Measurements from ENCODE around the gene NT5DC1.

The NT5DC1 gene

GRCh38 chr6:116244284-116244683, 143.6 kb downstream of the NT5DC1 start (continued):
- TF ChIP-seq ZNF513 (tag by site-specific recombination; IDR thresholded peaks at IDR 0.05) (no peak), ZNF324 (tag by site-specific recombination; IDR thresholded peaks at IDR 0.05) (no peak), GLIS1 (tag by site-specific recombination; IDR thresholded peaks at IDR 0.05) (0 out of 2 replicates have a peak, but pooled peaks have one; percentile 21), HOXA7 (CRISPR knock-in tag; IDR thresholded peaks at IDR 0.05; ENCODE audit: borderline replicate concordance) (no peak), ZNF791 (tag by site-specific recombination; IDR thresholded peaks at IDR 0.05) (no peak), SCRT2 (tag by site-specific recombination; IDR thresholded peaks at IDR 0.05) (no peak), PRDM6 (tag by site-specific recombination; IDR thresholded peaks at IDR 0.05) (peak; percentile 56; the same call in 1 of the 2 replicates), ZNF473 (tag by site-specific recombination; IDR thresholded peaks at IDR 0.05) (no peak), ZNF623 (tag by site-specific recombination; IDR thresholded peaks at IDR 0.05) (no peak), FEZF1 (tag by site-specific recombination; IDR thresholded peaks at IDR 0.05) (peak; percentile 47; the same call in 1 of the 2 replicates), ZNF202 (tag by site-specific recombination; IDR thresholded peaks at IDR 0.05; ENCODE audit: borderline replicate concordance) (no peak)
- TF ChIP-seq, protein P1, sequence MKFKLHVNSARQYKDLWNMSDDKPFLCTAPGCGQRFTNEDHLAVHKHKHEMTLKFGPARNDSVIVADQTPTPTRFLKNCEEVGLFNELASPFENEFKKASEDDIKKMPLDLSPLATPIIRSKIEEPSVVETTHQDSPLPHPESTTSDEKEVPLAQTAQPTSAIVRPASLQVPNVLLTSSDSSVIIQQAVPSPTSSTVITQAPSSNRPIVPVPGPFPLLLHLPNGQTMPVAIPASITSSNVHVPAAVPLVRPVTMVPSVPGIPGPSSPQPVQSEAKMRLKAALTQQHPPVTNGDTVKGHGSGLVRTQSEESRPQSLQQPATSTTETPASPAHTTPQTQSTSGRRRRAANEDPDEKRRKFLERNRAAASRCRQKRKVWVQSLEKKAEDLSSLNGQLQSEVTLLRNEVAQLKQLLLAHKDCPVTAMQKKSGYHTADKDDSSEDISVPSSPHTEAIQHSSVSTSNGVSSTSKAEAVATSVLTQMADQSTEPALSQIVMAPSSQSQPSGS (tag by site-specific recombination; IDR thresholded peaks at IDR 0.05; ENCODE audit: low read depth): no peak

- ChIA-PET POLR2A (no interaction called here), CTCF (interaction anchor here (0.9 to 1.4 kb wide), 2 partner anchors 28 to 289 kb away, joined by 3 to 4 read pairs; no protein-coding TSS in a partner anchor)
- no peaks in the 10 kb centered on the region for H3K9me3 ChIP-seq (ENCODE audit: control insufficient read depth, insufficient read depth, low read depth, low read length)
- peaks cover 24% of the 10 kb centered on the region; the same call in 1 of the 2 replicates for H3K4me1 ChIP-seq (ENCODE audit: control insufficient read depth, insufficient read depth, low read length)
- H3K27ac ChIP-seq (ENCODE audit: extremely low read depth, low read depth, low read length): no peak overlapping the region
- TF ChIP-seq, protein P2, sequence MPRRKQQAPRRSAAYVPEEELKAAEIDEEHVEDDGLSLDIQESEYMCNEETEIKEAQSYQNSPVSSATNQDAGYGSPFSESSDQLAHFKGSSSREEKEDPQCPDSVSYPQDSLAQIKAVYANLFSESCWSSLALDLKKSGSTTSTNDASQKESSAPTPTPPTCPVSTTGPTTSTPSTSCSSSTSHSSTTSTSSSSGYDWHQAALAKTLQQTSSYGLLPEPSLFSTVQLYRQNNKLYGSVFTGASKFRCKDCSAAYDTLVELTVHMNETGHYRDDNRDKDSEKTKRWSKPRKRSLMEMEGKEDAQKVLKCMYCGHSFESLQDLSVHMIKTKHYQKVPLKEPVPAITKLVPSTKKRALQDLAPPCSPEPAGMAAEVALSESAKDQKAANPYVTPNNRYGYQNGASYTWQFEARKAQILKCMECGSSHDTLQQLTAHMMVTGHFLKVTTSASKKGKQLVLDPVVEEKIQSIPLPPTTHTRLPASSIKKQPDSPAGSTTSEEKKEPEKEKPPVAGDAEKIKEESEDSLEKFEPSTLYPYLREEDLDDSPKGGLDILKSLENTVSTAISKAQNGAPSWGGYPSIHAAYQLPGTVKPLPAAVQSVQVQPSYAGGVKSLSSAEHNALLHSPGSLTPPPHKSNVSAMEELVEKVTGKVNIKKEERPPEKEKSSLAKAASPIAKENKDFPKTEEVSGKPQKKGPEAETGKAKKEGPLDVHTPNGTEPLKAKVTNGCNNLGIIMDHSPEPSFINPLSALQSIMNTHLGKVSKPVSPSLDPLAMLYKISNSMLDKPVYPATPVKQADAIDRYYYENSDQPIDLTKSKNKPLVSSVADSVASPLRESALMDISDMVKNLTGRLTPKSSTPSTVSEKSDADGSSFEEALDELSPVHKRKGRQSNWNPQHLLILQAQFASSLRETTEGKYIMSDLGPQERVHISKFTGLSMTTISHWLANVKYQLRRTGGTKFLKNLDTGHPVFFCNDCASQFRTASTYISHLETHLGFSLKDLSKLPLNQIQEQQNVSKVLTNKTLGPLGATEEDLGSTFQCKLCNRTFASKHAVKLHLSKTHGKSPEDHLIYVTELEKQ (tag by site-specific recombination; IDR thresholded peaks at IDR 0.05; ENCODE audit: borderline replicate concordance): no peak
- TF ChIP-seq ZNF830 (tag by site-specific recombination; IDR thresholded peaks at IDR 0.05; ENCODE audit: low read depth): no peak
- TF ChIP-seq ZNF155 (tag by site-specific recombination; IDR thresholded peaks at IDR 0.05): no peak
- TF ChIP-seq ZNF585B (tag by site-specific recombination; IDR thresholded peaks at IDR 0.05): peak; percentile 68
- no peak overlapping the region for H3K4me3 ChIP-seq (ENCODE audit: low read depth, low read length)
- H3K36me3 ChIP-seq (ENCODE audit: control insufficient read depth in 2 of 2, insufficient read depth in 1 of 2, low read length in 2 of 2): peaks cover 0 to 4% of the 10 kb centered on the region in 2 experiments; a peak in 1 of 3 replicates
Observed at GRCh38 chr6:116246089-116246488, 145.4 kb downstream of the NT5DC1 start.
